H1 (cell line): ENCODE data around the gene WAC. TPM values are rescaled to one million over a fixed set of nuclear protein-coding genes. Genes with fewer than 3 reads are reported as not detected.

Experiments
- CBX8 ChIP-seq: fragments of 300-800, 300-1000 bp; sonication (generic); IDR thresholded peaks from 2 replicates; pipeline ENCODE4 v1.7.1; 2016; ENCODE audit warnings: low read depth, low read length, borderline replicate concordance
- CHD2 ChIP-seq: IDR thresholded peaks from 2 replicates; pipeline ENCODE4 v1.6.1; 2012; ENCODE audit warnings: low read length, improper control_type of control experiment
- CHD7 ChIP-seq: fragments of 300-600 bp; sonication (generic); IDR thresholded peaks from 2 replicates; pipeline ENCODE4 v1.7.1; 2012; ENCODE audit warnings: low read length, moderate library complexity, mild to moderate bottlenecking, inconsistent platforms; ENCODE audit not compliant: insufficient replicate concordance
- RXRA ChIP-seq: IDR thresholded peaks from 2 replicates; pipeline ENCODE4 v1.6.1; 2011; ENCODE audit warnings: low read depth, mild to moderate bottlenecking, low read length, moderate library complexity; ENCODE audit not compliant: insufficient read depth
- TAF7 ChIP-seq: optimal IDR thresholded peaks from 2 replicates; pipeline ENCODE3; 2011; ENCODE audit warnings: low read depth, mild to moderate bottlenecking, inconsistent platforms, low read length, moderate library complexity, borderline replicate concordance
- polyA plus RNA-seq, 7 experiments: library from polyadenylated mRNA; depleted of rRNA in 3 of 7; stranded (reverse) in 5 of 7; unstranded in 2 of 7; fragments of >200 nt in 5 of 7; fragments of 200-250 nt in 2 of 7; gene quantifications; 1 replicate in 5 of 7; 2 replicates in 1 of 7; 4 replicates in 1 of 7; pipeline versions ENCODE4 v1.2.1 to v1.2.3, GENCODE V29; 2011 to 2013; ENCODE audit warnings: missing spikeins in 2 of 7, mixed read lengths in 2 of 7
- total RNA-seq: library from RNA; stranded (reverse); fragmentation: NEBNext Ultra II Directional; extraction: Animal tissue kit (Norgen Biotek cat#: 25700); gene quantifications from 2 replicates; pipeline ENCODE4 v1.2.1, GENCODE V29; 2021
- TF ChIP-seq, protein P1 (sequence below), 3 experiments: IDR thresholded peaks; 1 replicate in 2 of 3; 2 replicates in 1 of 3; pipeline versions ENCODE4 v1.5.1 to v1.6.1; 2011; ENCODE audit warnings: low read length in 3 of 3, mild to moderate bottlenecking in 3 of 3, inconsistent platforms in 2 of 3, low read depth in 1 of 3, moderate library complexity in 1 of 3; ENCODE audit not compliant: insufficient read depth in 1 of 3; ENCODE audit errors: control extremely low read depth in 1 of 3

WAC gene
- total and polyA plus RNA-seq, 2 of the 8 experiments (the other 6 are each of a cell fraction or from before 2014, with no cell fraction given), result 72.9 to 128 TPM

GRCh38 chr10:28663576-28664368 lies 130.9 kb downstream of the WAC start (continued):
- no peak for TF ChIP-seq CHD7
- TF ChIP-seq TAF7, result no peak
- TF ChIP-seq, protein P1, sequence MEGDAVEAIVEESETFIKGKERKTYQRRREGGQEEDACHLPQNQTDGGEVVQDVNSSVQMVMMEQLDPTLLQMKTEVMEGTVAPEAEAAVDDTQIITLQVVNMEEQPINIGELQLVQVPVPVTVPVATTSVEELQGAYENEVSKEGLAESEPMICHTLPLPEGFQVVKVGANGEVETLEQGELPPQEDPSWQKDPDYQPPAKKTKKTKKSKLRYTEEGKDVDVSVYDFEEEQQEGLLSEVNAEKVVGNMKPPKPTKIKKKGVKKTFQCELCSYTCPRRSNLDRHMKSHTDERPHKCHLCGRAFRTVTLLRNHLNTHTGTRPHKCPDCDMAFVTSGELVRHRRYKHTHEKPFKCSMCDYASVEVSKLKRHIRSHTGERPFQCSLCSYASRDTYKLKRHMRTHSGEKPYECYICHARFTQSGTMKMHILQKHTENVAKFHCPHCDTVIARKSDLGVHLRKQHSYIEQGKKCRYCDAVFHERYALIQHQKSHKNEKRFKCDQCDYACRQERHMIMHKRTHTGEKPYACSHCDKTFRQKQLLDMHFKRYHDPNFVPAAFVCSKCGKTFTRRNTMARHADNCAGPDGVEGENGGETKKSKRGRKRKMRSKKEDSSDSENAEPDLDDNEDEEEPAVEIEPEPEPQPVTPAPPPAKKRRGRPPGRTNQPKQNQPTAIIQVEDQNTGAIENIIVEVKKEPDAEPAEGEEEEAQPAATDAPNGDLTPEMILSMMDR (IDR thresholded peaks at IDR 0.05; ENCODE audit: control extremely low read depth in 1 of 3, insufficient read depth in 1 of 3, low read depth in 1 of 3, low read length in 3 of 3), result peak; percentile 87 to 93 (median 89)
- TF ChIP-seq CHD2, result no peak
- TF ChIP-seq RXRA, result no peak
- no peak for TF ChIP-seq CBX8
